GM13977 (cell line): ENCODE data around the gene ZAP70.

Source experiments
- DNase-seq: peaks from one replicate; pipeline ENCODE4 v3.0.0; 2012; ENCODE audit warnings: low spot score
- in situ Hi-C: fragments of 300-500 bp; cut with MboI; formaldehyde crosslinking; loops from one replicate; pipeline ENCODE4 v1.12.0; 2022; ENCODE audit warnings: low sequenced_read_pairs, low pct_unique_long_range_greater_than_20kb, mixed read lengths, inconsistent platforms; ENCODE audit not compliant: unreplicated experiment
- TF ChIP-seq, protein P1 (sequence below): IDR thresholded peaks from 2 replicates; pipeline ENCODE4 v1.5.1; 2012; ENCODE audit warnings: mild to moderate bottlenecking, control low read depth; ENCODE audit not compliant: insufficient read depth; ENCODE audit errors: extremely low read depth, missing control alignments

The ZAP70 gene

DNA sequence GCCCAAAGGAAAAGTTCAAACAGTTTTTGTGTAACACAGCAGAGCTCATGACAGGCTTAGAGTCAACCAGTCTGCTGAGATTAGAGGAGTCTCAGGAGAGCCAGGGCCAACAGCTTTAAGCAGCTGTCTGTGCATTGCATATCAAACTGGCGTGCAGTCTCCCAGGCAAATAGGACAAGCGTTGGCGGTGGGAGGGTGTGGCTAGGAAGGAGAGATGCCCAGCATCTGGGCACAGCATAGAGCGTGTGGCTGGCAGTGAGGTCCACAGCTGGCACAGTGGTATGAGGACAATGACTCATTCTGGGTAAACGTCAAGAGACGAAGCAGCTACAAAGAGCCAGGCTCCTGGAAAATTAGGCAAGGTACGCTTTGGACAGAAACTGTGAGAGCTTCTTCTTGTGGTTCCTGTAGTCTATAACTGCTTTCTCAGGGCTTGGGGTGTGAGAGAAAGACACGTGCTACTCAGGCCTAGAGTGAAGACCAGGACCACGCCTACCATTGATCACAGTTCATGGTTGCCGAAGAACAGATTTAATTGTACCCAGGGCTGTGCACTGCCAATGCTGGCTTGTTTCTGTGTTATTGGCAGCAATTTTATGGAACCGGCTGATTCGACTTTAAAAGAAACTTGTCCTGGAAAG lies 14.8 kb downstream of the ZAP70 start:
- TF ChIP-seq, protein P1, sequence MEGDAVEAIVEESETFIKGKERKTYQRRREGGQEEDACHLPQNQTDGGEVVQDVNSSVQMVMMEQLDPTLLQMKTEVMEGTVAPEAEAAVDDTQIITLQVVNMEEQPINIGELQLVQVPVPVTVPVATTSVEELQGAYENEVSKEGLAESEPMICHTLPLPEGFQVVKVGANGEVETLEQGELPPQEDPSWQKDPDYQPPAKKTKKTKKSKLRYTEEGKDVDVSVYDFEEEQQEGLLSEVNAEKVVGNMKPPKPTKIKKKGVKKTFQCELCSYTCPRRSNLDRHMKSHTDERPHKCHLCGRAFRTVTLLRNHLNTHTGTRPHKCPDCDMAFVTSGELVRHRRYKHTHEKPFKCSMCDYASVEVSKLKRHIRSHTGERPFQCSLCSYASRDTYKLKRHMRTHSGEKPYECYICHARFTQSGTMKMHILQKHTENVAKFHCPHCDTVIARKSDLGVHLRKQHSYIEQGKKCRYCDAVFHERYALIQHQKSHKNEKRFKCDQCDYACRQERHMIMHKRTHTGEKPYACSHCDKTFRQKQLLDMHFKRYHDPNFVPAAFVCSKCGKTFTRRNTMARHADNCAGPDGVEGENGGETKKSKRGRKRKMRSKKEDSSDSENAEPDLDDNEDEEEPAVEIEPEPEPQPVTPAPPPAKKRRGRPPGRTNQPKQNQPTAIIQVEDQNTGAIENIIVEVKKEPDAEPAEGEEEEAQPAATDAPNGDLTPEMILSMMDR = no peak
- in situ Hi-C loops = no loop called here
- DNase-seq = no peak

DNA sequence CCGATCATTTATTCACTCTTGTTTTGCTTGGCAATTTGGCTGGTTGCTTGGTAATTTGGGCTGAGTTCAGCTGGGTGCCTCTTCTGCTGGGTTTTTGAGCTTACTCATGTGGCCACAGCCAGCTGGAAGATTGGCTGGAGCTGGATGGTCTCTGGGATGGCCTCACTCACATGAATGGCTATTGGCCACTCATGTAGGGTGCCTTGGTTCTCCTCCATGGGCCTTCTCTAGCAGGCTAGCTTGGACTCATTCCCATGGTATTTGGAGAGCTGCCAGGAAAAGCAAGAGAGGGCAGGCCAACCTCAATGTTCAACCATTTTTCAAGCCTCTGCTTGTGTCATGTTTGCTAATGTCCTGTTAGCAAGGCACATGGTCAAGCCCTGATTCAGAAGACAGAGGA lies 16.9 kb downstream of the ZAP70 start:
- TF ChIP-seq, protein P1 = no peak
- in situ Hi-C loops = no loop called here
- DNase-seq = no peak

DNA sequence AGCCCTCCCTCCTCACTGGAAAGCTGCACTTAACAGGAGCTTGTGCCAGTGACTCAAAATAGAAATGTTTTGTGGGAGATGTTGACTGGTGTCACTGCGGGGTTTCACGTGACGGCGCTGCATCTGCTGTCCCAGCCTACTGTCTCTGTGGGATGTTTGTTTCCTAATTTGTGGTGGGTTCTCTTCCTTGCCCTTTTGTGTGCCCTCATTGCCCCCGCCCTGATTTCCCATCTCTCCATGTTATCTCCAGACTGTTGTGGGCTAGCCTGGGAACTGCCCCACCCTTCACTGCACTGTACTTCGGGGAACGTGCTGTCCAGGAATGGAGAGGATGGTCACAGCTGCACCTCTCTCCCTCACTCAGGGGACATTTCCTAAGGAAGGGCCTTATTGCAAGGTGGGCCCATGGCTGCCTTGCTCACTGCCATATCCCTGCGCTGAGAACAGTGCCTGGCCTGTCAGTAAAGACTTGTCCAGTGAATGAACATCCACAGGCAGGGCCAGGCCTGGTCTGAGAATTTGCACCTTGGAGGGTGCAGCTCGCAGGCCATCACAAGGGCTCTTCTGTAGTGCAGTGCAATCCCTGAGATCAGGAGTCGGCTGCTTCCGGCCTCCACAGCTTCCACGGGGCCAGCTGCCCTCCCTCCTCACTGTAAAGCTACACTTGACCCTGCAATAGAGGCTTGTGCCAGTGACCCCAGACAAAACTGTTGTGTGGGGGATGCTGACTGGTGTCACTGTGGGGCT lies 18.1 kb downstream of the ZAP70 start:
- DNase-seq = no peak
- TF ChIP-seq, protein P1 = no peak
- in situ Hi-C loops = no loop called here

- TF ChIP-seq, protein P1 = no peak
- no peak for DNase-seq
- in situ Hi-C loops = no loop called here
These were observed 19.3 kb downstream of the ZAP70 start for GRCh38 chr2:97732436-97733340.

DNA sequence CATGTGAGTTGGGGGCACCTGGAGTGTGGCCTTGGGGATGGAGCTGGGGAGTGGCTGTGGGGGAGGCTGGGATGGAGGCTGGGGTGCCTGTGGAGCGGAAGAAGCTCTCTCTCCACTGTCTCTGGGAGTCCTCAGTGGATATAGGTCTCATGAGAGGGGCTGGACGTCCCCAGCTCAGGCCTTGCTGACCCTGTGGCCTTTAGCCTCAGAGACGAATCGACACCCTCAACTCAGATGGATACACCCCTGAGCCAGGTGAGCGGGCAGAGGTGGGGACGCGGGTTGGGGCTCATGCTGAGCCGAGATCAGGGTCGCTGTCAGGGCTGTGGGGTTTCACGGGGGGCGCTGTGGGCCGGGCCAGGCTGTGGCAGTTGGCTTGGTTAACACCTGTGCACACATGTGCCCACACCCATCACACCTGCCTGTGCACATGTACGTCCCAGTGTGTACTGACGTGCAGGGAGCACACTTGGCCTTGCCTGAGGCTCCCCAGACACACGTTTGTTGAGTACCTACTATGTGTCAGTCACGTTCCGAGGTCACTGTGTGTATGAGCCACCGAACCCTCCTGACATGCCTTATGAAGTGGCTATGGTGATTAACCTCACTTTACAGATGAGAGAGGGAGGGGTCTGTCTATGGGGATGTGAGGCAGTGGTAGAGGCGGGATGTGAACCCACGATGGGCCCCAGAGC lies 20.1 kb downstream of the ZAP70 start:
- DNase-seq = no peak
- in situ Hi-C loops = no loop called here
- TF ChIP-seq, protein P1 = no peak
